ENCODE data around the gene MAP3K2. TPM values are rescaled to one million over a fixed set of nuclear protein-coding genes. Genes with fewer than 3 reads are reported as not detected.

MAP3K2 gene
- total RNA-seq, 2 experiments from 2014 or later = 55.7 to 58.5 TPM

- ATAC-seq (no peak), DNase-seq (no peak)
- Mint-ChIP-seq H3K9me3 (ENCODE audit: insufficient read depth) (no peaks in the 10 kb centered on the region), H3K4me3 (no peak overlapping the region), H3K27me3 (ENCODE audit: low read depth) (peaks cover 32% of the 10 kb centered on the region), H3K4me1 (ENCODE audit: low read depth) (peaks cover 9% of the 10 kb centered on the region), H3K36me3 (ENCODE audit: low read depth) (no peaks in the 10 kb centered on the region), H3K27ac (no peak overlapping the region)
- CTCF ChIA-PET = interaction anchor here (1.4 kb wide), 1 partner anchor 10 kb away, joined by 6 read pairs; no protein-coding TSS in a partner anchor
- POLR2A ChIA-PET = interaction anchor here (1.3 kb wide), 1 partner anchor 11 kb away, joined by 3 read pairs; no protein-coding TSS in a partner anchor
These were observed 38.0 kb upstream of the MAP3K2 start for GRCh38 chr2:127425540-127426490.

- ChIA-PET CTCF (interaction anchor here (0.5 to 1.4 kb wide), 2 partner anchors 9 to 88 kb away, joined by 3 to 6 read pairs; no protein-coding TSS in a partner anchor), POLR2A (interaction anchor here (1.3 kb wide), 1 partner anchor 10 kb away, joined by 3 read pairs; no protein-coding TSS in a partner anchor)
- Mint-ChIP-seq H3K4me3 (no peak overlapping the region), H3K27ac (no peak overlapping the region), H3K27me3 (ENCODE audit: low read depth) (peaks cover 34% of the 10 kb centered on the region), H3K36me3 (ENCODE audit: low read depth) (no peaks in the 10 kb centered on the region), H3K9me3 (ENCODE audit: insufficient read depth) (no peaks in the 10 kb centered on the region), H3K4me1 (ENCODE audit: low read depth) (peaks cover 9% of the 10 kb centered on the region)
- ATAC-seq (no peak), DNase-seq (no peak)
These were observed 37.1 kb upstream of the MAP3K2 start for GRCh38 chr2:127424598-127425520.

- ChIA-PET CTCF (interaction anchor here (0.9 kb wide), 1 partner anchor 13 kb away, joined by 3 read pairs; no protein-coding TSS in a partner anchor), POLR2A (no interaction called here)
- Mint-ChIP-seq H3K27me3 (ENCODE audit: low read depth) (peaks cover 34% of the 10 kb centered on the region), H3K4me3 (no peak overlapping the region), H3K36me3 (ENCODE audit: low read depth) (no peaks in the 10 kb centered on the region), H3K9me3 (ENCODE audit: insufficient read depth) (no peaks in the 10 kb centered on the region), H3K4me1 (ENCODE audit: low read depth) (peaks cover 9% of the 10 kb centered on the region), H3K27ac (no peak overlapping the region)
- ATAC-seq = no peak
- no peak for DNase-seq
These were observed 36.1 kb upstream of the MAP3K2 start for GRCh38 chr2:127423880-127424279.

GRCh38 chr2:127423478-127423843 lies 35.7 kb upstream of the MAP3K2 start:
- ChIA-PET POLR2A (no interaction called here), CTCF (interaction anchor here (0.9 kb wide), 1 partner anchor 13 kb away, joined by 3 read pairs; no protein-coding TSS in a partner anchor)
- peak; percentile 52 for ATAC-seq

GRCh38 chr2:127422559-127423477 lies 35.0 kb upstream of the MAP3K2 start:
- Mint-ChIP-seq H3K4me3 (peak overlapping the region; percentile 49), H3K27ac (no peak overlapping the region), H3K9me3 (ENCODE audit: insufficient read depth) (no peaks in the 10 kb centered on the region), H3K27me3 (ENCODE audit: low read depth) (peaks cover 37% of the 10 kb centered on the region), H3K4me1 (ENCODE audit: low read depth) (peaks cover 9% of the 10 kb centered on the region), H3K36me3 (ENCODE audit: low read depth) (no peaks in the 10 kb centered on the region)
- ATAC-seq = peak; percentile 58
- peak; percentile 33 for DNase-seq
- ChIA-PET CTCF (no interaction called here), POLR2A (no interaction called here)

More at GRCh38 chr2:127423478-127423843, 35.7 kb upstream of the MAP3K2 start:
- H3K27me3 Mint-ChIP-seq (ENCODE audit: low read depth) = peaks cover 34% of the 10 kb centered on the region
- no peaks in the 10 kb centered on the region for H3K9me3 Mint-ChIP-seq (ENCODE audit: insufficient read depth)
- no peak for DNase-seq
- peak overlapping the region; percentile 8 for H3K4me3 Mint-ChIP-seq
- H3K36me3 Mint-ChIP-seq (ENCODE audit: low read depth) = no peaks in the 10 kb centered on the region
- H3K4me1 Mint-ChIP-seq (ENCODE audit: low read depth) = peaks cover 9% of the 10 kb centered on the region
- H3K27ac Mint-ChIP-seq = no peak overlapping the region

- H3K27me3 Mint-ChIP-seq (ENCODE audit: low read depth) = peaks cover 37% of the 10 kb centered on the region
- H3K36me3 Mint-ChIP-seq (ENCODE audit: low read depth) = no peaks in the 10 kb centered on the region
- H3K4me1 Mint-ChIP-seq (ENCODE audit: low read depth) = peaks cover 13% of the 10 kb centered on the region
- POLR2A ChIA-PET = no interaction called here
- H3K9me3 Mint-ChIP-seq (ENCODE audit: insufficient read depth) = no peaks in the 10 kb centered on the region
- ATAC-seq = no peak
- no peak overlapping the region for H3K27ac Mint-ChIP-seq
- peak overlapping the region; percentile 34 for H3K4me3 Mint-ChIP-seq
- peak; percentile 18 for DNase-seq
- CTCF ChIA-PET = no interaction called here
These were observed 34.2 kb upstream of the MAP3K2 start for GRCh38 chr2:127421871-127422558.

GRCh38 chr2:127421116-127421800 lies 33.5 kb upstream of the MAP3K2 start:
- ChIA-PET POLR2A (no interaction called here), CTCF (no interaction called here)
- DNase-seq (no peak), ATAC-seq (no peak)
- Mint-ChIP-seq H3K27ac (no peak overlapping the region), H3K4me1 (ENCODE audit: low read depth) (peaks cover 20% of the 10 kb centered on the region), H3K4me3 (no peak overlapping the region), H3K36me3 (ENCODE audit: low read depth) (no peaks in the 10 kb centered on the region), H3K9me3 (ENCODE audit: insufficient read depth) (no peaks in the 10 kb centered on the region), H3K27me3 (ENCODE audit: low read depth) (peaks cover 37% of the 10 kb centered on the region)

GRCh38 chr2:127420039-127420864 lies 32.5 kb upstream of the MAP3K2 start:
- Mint-ChIP-seq H3K9me3 (ENCODE audit: insufficient read depth) (no peaks in the 10 kb centered on the region), H3K4me3 (no peak overlapping the region), H3K4me1 (ENCODE audit: low read depth) (peaks cover 26% of the 10 kb centered on the region), H3K27ac (no peak overlapping the region), H3K27me3 (ENCODE audit: low read depth) (peaks cover 37% of the 10 kb centered on the region), H3K36me3 (ENCODE audit: low read depth) (no peaks in the 10 kb centered on the region)
- ChIA-PET CTCF (no interaction called here), POLR2A (interaction anchor here (2.2 kb wide), 1 partner anchor 31 kb away, joined by 7 read pairs; no protein-coding TSS in a partner anchor)
- ATAC-seq (no peak), DNase-seq (no peak)

GRCh38 chr2:127419448-127420038 lies 31.8 kb upstream of the MAP3K2 start:
- POLR2A ChIA-PET = interaction anchor here (2.2 kb wide), 1 partner anchor 31 kb away, joined by 7 read pairs; no protein-coding TSS in a partner anchor

More at GRCh38 chr2:127419448-127420038, 31.8 kb upstream of the MAP3K2 start:
- no peak for DNase-seq
- Mint-ChIP-seq H3K4me1 (ENCODE audit: low read depth) (peaks cover 26% of the 10 kb centered on the region), H3K4me3 (no peak overlapping the region), H3K36me3 (ENCODE audit: low read depth) (no peaks in the 10 kb centered on the region), H3K27ac (no peak overlapping the region), H3K9me3 (ENCODE audit: insufficient read depth) (no peaks in the 10 kb centered on the region), H3K27me3 (ENCODE audit: low read depth) (peaks cover 35% of the 10 kb centered on the region)
- ATAC-seq = no peak
- CTCF ChIA-PET = interaction anchor here (0.6 to 1.3 kb wide), 2 partner anchors 9 to 31 kb away, joined by 3 to 4 read pairs; no protein-coding TSS in a partner anchor

All from activated CD8-positive, alpha-beta T cell treated with anti-CD3 and anti-CD28 coated beads, Interleukin-2, amount 10 ng/mL, durations not matched to agents 7 days and 5 days (primary cell).